ENCODE measurements around the gene CDH5.

The CDH5 gene

GRCh38 chr16:66430214-66430613 is 63.7 kb downstream of the CDH5 start:
- DNase-seq (ENCODE audit: low read depth): no peak
- TF ChIP-seq CTCF (IDR thresholded peaks at IDR 0.05; ENCODE audit: low read depth, low read length, missing control alignments): no peak
- no peak overlapping the region for H3K4me3 ChIP-seq (ENCODE audit: low read depth, low read length)

- no peak overlapping the region for H3K4me3 ChIP-seq (ENCODE audit: low read depth, low read length)
- DNase-seq (ENCODE audit: low read depth): no peak
- no peak for TF ChIP-seq CTCF (IDR thresholded peaks at IDR 0.05; ENCODE audit: low read depth, low read length, missing control alignments)
These were observed 65.3 kb downstream of the CDH5 start for GRCh38 chr16:66431760-66432159.

- H3K4me3 ChIP-seq (ENCODE audit: low read depth, low read length): no peak overlapping the region
- TF ChIP-seq CTCF (IDR thresholded peaks at IDR 0.05; ENCODE audit: low read depth, low read length, missing control alignments): no peak
- DNase-seq (ENCODE audit: low read depth): no peak
These were observed 65.9 kb downstream of the CDH5 start for GRCh38 chr16:66432429-66432828.

- DNase-seq (ENCODE audit: low read depth): no peak
- no peak overlapping the region for H3K4me3 ChIP-seq (ENCODE audit: low read depth, low read length)
- TF ChIP-seq CTCF (IDR thresholded peaks at IDR 0.05; ENCODE audit: low read depth, low read length, missing control alignments): no peak
These were observed 68.3 kb downstream of the CDH5 start for GRCh38 chr16:66434619-66435430.

GRCh38 chr16:66435896-66436295 is 69.4 kb downstream of the CDH5 start:
- no peak for DNase-seq (ENCODE audit: low read depth)
- no peak for TF ChIP-seq CTCF (IDR thresholded peaks at IDR 0.05; ENCODE audit: low read depth, low read length, missing control alignments)
- H3K4me3 ChIP-seq (ENCODE audit: low read depth, low read length): no peak overlapping the region

- no peak for TF ChIP-seq CTCF (IDR thresholded peaks at IDR 0.05; ENCODE audit: low read depth, low read length, missing control alignments)
- no peak overlapping the region for H3K4me3 ChIP-seq (ENCODE audit: low read depth, low read length)
- DNase-seq (ENCODE audit: low read depth): no peak
These were observed 71.0 kb downstream of the CDH5 start for GRCh38 chr16:66437391-66437945.

- no peak for TF ChIP-seq CTCF (IDR thresholded peaks at IDR 0.05; ENCODE audit: low read depth, low read length, missing control alignments)
- no peak for DNase-seq (ENCODE audit: low read depth)
- no peak overlapping the region for H3K4me3 ChIP-seq (ENCODE audit: low read depth, low read length)
These were observed 72.0 kb downstream of the CDH5 start for GRCh38 chr16:66438536-66438935.

Data from GM12864 (cell line).